ENCODE data around the gene FGF9.

FGF9 gene

GRCh38 chr13:21670883-21671619 is at the start of gene FGF9:
Gene FGF9, plus strand, starts transcription at chr13:21671073. Its CDS starts 840 bp downstream, at chr13:21671913.
- H3K27ac Mint-ChIP-seq: peak within 1 kb of the TSS; percentile 28
- H3K4me3 Mint-ChIP-seq: peak within 1 kb of the TSS; percentile 88
- peak; percentile 75 for ATAC-seq (ENCODE audit: low read depth)
- H3K36me3 Mint-ChIP-seq: no peaks in the 10 kb centered on the region
- H3K9me3 Mint-ChIP-seq: no peaks in the 10 kb centered on the region
- H3K4me1 Mint-ChIP-seq: peaks cover 27% of the 10 kb centered on the region
- peaks cover 13% of the 10 kb centered on the region for H3K27me3 Mint-ChIP-seq
- peak; percentile 74 to 77 for DNase-seq (ENCODE audit: low spot score in 2 of 2)

DNA sequence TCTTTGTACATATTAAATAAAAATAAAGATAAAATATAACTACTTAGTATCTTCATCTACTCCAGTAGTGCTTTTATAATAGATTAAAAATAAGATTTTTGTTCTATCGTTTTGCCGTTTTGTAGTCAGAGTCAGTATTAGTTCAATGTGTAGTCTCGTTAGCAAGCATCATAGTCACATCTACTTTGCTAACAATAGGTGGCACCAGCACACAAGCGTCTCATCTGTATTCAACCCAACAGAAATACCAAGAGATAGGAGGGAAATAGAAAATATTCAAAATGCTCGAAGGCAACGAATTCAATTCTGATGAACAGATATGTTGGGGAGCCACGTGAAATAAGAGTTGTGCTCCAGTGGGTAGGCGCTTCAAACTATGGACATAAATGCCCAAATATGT is 45.5 kb upstream of the FGF9 start:
- DNase-seq (ENCODE audit: low spot score in 2 of 2) (no peak), ATAC-seq (ENCODE audit: low read depth) (peak; percentile 59)
- peaks cover 10% of the 10 kb centered on the region for H3K27me3 Mint-ChIP-seq
- peaks cover 3% of the 10 kb centered on the region for H3K4me1 Mint-ChIP-seq
- H3K36me3 Mint-ChIP-seq: no peaks in the 10 kb centered on the region
- H3K4me3 Mint-ChIP-seq: no peak overlapping the region
- H3K27ac Mint-ChIP-seq: no peak overlapping the region
- no peaks in the 10 kb centered on the region for H3K9me3 Mint-ChIP-seq

DNA sequence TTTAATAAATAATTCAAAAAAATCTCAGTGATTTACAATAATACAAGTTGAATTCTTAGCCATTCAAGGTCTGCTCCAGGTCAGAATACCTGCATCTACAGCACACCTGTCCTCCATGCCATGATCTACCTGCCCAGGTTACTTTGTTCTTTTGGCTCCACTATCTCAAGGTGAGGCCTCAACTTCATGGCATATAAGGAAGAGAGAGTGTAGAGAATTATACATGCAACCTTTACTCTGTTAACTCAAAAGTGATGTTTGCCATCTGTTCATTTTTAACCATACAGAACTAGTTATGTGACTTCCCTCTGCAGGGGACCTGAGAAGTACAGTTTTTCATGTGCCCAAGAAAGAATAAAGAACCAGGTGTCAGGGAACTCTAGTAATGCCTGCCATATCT is 38.7 kb upstream of the FGF9 start:
- Mint-ChIP-seq H3K36me3 (peaks cover 2% of the 10 kb centered on the region), H3K27ac (no peak overlapping the region), H3K27me3 (peaks cover 4% of the 10 kb centered on the region), H3K4me3 (no peak overlapping the region), H3K9me3 (peaks cover 10% of the 10 kb centered on the region), H3K4me1 (no peaks in the 10 kb centered on the region)
- ATAC-seq (ENCODE audit: low read depth) (no peak), DNase-seq (ENCODE audit: low spot score in 2 of 2) (no peak)

DNA sequence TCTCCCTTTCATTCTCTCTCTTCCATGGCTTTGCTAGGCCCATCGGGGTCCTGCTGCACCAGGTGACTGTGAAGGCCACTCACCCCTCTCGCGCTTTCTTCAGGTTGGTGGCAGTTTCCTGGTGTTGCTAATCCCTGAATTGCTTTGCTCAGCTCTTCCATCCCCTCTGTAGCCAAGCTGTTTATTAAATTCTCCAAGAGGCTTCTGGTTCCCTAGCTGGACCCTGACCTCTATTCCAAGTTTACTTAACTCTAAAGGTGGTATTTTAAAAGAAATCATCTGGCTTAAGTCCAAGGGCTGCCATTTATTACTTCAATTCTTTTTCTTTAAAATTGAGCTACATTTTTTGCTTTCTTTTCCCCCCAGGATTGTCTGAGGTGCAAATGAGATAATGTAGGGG is 34.2 kb upstream of the FGF9 start:
- H3K27ac Mint-ChIP-seq: no peak overlapping the region
- no peak for DNase-seq (ENCODE audit: low spot score in 2 of 2)
- H3K27me3 Mint-ChIP-seq: peaks cover 3% of the 10 kb centered on the region
- H3K9me3 Mint-ChIP-seq: peaks cover 3% of the 10 kb centered on the region
- no peak for ATAC-seq (ENCODE audit: low read depth)
- no peaks in the 10 kb centered on the region for H3K36me3 Mint-ChIP-seq
- peaks cover 8% of the 10 kb centered on the region for H3K4me1 Mint-ChIP-seq
- no peak overlapping the region for H3K4me3 Mint-ChIP-seq

DNA sequence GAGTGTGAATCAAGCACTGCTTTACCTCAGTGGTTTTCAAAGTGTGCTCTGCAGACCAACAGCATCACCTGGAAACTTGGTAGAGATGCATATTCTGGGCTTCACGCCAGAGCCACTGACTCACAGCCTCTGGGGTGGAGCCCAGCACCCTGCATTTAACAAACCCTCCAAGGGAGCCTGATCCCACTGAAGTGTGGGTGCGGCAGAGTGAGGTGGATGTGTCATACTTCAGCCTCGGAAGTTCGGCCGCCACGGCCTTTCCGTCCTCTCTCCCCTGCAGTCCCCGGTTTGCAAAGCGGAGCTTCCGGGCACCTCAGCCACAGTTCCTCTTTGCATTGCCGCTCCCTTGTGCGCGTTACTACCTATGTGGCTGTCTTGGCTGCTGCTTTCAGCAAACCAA is 33.6 kb upstream of the FGF9 start:
- Mint-ChIP-seq H3K4me3 (peak overlapping the region; percentile 9), H3K4me1 (peaks cover 8% of the 10 kb centered on the region), H3K27me3 (peaks cover 3% of the 10 kb centered on the region), H3K36me3 (no peaks in the 10 kb centered on the region), H3K27ac (no peak overlapping the region), H3K9me3 (no peaks in the 10 kb centered on the region)
- ATAC-seq (ENCODE audit: low read depth): peak; percentile 38
- no peak for DNase-seq (ENCODE audit: low spot score in 2 of 2)

- peaks cover 3% of the 10 kb centered on the region for H3K27me3 Mint-ChIP-seq
- peak; percentile 35 to 49 for DNase-seq (ENCODE audit: low spot score in 2 of 2)
- no peak overlapping the region for H3K4me3 Mint-ChIP-seq
- peaks cover 8% of the 10 kb centered on the region for H3K4me1 Mint-ChIP-seq
- no peak for ATAC-seq (ENCODE audit: low read depth)
- H3K36me3 Mint-ChIP-seq: peaks cover 1% of the 10 kb centered on the region
- H3K9me3 Mint-ChIP-seq: no peaks in the 10 kb centered on the region
- no peak overlapping the region for H3K27ac Mint-ChIP-seq
Observed at GRCh38 chr13:21638319-21639282, 32.3 kb upstream of the FGF9 start.

DNA sequence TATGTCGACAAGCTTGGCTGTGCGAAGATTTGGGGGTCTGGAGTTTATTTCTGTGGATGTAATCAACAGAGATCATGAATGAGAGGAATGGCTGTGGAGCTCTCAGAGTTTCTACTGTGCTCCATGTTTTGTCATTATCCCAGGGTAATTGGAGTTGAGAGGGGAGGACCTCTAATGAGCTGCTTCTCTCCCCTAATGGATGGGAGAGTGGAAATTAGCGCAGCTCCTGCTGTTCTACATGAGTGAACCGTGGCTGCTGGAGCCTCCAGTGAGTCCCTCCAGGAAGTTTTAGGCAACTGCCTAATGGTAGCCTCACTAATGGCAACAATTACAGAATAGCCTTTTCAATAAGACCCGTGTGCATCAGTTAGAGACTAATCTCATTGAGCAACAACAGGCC is 31.3 kb upstream of the FGF9 start:
- no peak for ATAC-seq (ENCODE audit: low read depth)
- no peaks in the 10 kb centered on the region for H3K9me3 Mint-ChIP-seq
- peaks cover 8% of the 10 kb centered on the region for H3K4me1 Mint-ChIP-seq
- H3K4me3 Mint-ChIP-seq: no peak overlapping the region
- H3K27me3 Mint-ChIP-seq: peaks cover 3% of the 10 kb centered on the region
- DNase-seq (ENCODE audit: low spot score in 2 of 2): no peak
- H3K27ac Mint-ChIP-seq: no peak overlapping the region
- peaks cover 1% of the 10 kb centered on the region for H3K36me3 Mint-ChIP-seq

DNA sequence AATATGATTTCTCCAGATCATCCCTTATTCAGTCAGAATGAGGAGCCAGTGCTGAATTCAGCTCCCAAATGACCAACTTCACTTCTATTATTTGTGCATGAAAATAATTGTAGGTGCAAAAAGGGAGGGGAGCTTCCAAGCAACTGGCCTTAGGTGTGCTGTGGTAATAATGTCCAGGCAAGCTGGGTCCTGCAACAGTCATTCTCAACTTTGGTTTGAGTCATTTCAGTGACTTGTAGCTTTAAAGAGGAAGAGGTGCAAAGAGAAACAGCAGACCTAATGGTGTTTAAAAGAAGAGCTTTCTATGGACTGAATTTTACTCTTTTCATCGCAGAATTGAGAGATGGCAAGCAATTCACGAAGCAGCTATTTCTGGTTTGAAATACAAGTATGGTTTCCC is 29.2 kb upstream of the FGF9 start:
- H3K27me3 Mint-ChIP-seq: peaks cover 7% of the 10 kb centered on the region
- ATAC-seq (ENCODE audit: low read depth) (no peak), DNase-seq (ENCODE audit: low spot score in 2 of 2) (no peak)
- no peaks in the 10 kb centered on the region for H3K9me3 Mint-ChIP-seq
- peaks cover 1% of the 10 kb centered on the region for H3K36me3 Mint-ChIP-seq
- no peak overlapping the region for H3K27ac Mint-ChIP-seq
- peaks cover 8% of the 10 kb centered on the region for H3K4me1 Mint-ChIP-seq
- H3K4me3 Mint-ChIP-seq: no peak overlapping the region

DNA sequence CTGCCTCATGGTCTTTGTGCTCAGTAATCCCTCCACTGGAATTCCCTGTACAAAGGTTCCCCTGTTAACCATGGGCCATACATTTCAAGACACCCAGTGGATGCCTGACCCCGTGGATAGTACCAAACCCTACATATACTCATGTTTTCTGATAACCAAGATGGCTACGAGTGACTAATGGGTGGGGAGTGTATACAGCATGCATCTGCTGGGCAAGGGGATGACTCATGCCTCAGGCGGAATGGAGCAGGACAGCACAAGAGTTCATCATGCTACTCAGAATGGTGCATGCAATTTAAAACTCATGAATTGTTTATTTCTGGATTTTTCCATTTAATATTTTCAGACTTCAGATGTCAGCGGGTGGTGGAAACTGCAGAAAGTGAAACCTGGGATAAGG is 13.3 kb upstream of the FGF9 start:
- Mint-ChIP-seq H3K27ac (no peak overlapping the region), H3K9me3 (peaks cover 14% of the 10 kb centered on the region), H3K27me3 (peaks cover 21% of the 10 kb centered on the region), H3K36me3 (peaks cover 4% of the 10 kb centered on the region), H3K4me3 (no peak overlapping the region), H3K4me1 (no peaks in the 10 kb centered on the region)
- DNase-seq (ENCODE audit: low spot score in 2 of 2) (no peak), ATAC-seq (ENCODE audit: low read depth) (no peak)

DNA sequence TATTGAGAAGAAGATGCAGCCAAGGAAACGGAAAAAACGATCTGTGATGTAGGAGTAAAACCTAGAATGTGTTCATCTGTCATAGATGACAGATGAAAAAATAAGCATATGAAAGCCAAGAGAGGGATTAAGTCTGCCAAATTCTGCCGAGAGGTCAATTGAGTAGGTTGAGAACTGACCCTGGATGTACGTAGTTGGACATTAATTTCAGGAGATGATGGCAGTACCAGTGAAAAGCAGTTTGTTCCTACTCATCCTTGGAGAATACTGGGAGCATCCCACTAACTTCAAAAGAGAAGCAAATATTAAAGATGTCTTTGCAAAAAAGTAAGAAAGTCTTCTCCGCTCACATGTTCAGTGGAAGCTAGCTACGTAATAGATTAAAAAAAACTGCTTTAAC is 11.8 kb upstream of the FGF9 start:
- no peak for DNase-seq (ENCODE audit: low spot score in 2 of 2)
- H3K4me3 Mint-ChIP-seq: no peak overlapping the region
- peaks cover 14% of the 10 kb centered on the region for H3K9me3 Mint-ChIP-seq
- no peak overlapping the region for H3K27ac Mint-ChIP-seq
- peaks cover 4% of the 10 kb centered on the region for H3K36me3 Mint-ChIP-seq
- H3K27me3 Mint-ChIP-seq: peaks cover 21% of the 10 kb centered on the region
- no peaks in the 10 kb centered on the region for H3K4me1 Mint-ChIP-seq
- ATAC-seq (ENCODE audit: low read depth): no peak

DNA sequence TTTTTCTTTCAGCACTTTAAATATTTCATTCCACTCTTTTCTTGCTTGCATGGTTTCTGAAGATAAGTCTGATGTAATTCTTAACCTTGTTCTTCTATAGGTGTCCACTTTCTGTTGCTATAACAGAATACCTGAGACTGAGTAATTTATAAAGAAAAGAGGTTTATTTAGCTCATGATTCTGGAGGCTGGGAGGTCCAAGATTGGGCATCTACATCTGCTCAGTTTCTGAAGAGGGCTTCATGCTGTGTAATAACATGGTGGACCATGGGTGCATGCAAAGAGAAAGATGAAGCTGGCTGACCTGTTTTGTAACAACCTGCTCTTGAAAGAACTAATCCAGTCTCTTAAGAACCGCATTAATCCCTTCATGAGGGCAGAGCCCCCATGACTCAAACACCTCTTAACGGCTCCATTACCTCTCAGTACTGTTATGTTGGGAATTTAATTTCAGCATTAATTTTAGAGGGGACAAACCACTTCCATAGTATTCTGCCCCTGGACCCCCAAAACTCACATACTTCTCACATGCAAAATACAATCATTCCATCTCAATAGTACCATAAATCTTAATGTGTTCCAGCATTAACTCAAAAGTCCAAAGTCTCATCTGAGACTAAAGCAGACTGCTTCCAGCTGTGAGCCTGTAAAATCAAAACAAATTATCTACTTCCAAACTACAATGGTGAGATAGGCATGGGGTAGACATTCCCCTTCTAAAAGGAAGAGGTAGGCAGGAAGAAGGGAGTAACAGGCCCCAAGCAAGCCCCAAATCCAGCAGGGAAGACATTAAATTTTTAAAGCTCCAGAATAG is 9.6 kb upstream of the FGF9 start:
- ATAC-seq (ENCODE audit: low read depth) (no peak), DNase-seq (ENCODE audit: low spot score in 2 of 2) (no peak)
- peaks cover 2% of the 10 kb centered on the region for H3K36me3 Mint-ChIP-seq
- no peak overlapping the region for H3K27ac Mint-ChIP-seq
- no peak overlapping the region for H3K4me3 Mint-ChIP-seq
- peaks cover 20% of the 10 kb centered on the region for H3K27me3 Mint-ChIP-seq
- H3K4me1 Mint-ChIP-seq: no peaks in the 10 kb centered on the region
- H3K9me3 Mint-ChIP-seq: peaks cover 9% of the 10 kb centered on the region

DNA sequence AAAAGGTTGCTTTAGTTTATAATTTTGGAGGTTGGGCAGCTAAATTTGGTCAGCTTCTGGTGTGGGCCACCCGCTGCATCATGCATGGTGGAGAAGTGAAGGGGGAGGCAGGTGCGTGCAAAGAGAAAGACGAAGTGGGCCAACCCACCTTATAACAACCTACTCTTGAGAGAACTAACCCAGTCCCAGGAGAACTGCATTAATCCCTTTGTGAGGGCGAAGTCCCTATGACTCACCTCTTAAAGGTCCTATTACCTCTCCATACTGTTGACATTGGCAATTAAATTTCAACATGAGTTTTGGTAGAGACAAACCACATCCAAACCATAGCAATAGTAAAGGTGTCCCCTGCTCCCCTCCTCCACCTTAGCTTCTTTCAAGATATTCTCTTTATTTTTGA is 7.7 kb upstream of the FGF9 start:
- Mint-ChIP-seq H3K9me3 (peaks cover 5% of the 10 kb centered on the region), H3K27me3 (peaks cover 18% of the 10 kb centered on the region), H3K4me1 (peaks cover 2% of the 10 kb centered on the region), H3K36me3 (peaks cover 2% of the 10 kb centered on the region), H3K4me3 (no peak overlapping the region), H3K27ac (no peak overlapping the region)
- DNase-seq (ENCODE audit: low spot score in 2 of 2): no peak
- no peak for ATAC-seq (ENCODE audit: low read depth)

- Mint-ChIP-seq H3K27ac (peak overlapping the region; percentile 56), H3K4me1 (peaks cover 24% of the 10 kb centered on the region), H3K9me3 (no peaks in the 10 kb centered on the region), H3K36me3 (no peaks in the 10 kb centered on the region), H3K27me3 (peaks cover 11% of the 10 kb centered on the region), H3K4me3 (peak overlapping the region; percentile 96)
- no peak for DNase-seq (ENCODE audit: low spot score in 2 of 2)
- no peak for ATAC-seq (ENCODE audit: low read depth)
Observed at GRCh38 chr13:21668732-21669275, 2.1 kb upstream of the FGF9 start.
